OCI-LY3 (cell line): ENCODE results near the gene CLEC20A.
A peak's percentile ranks its signal among the peaks of the same experiment; 100 is the strongest.

Source experiments
- H2AFZ ChIP-seq: fragments of 200-600, 300-600 bp; shearing (Covaris generic); 2 replicates; pipeline ENCODE4 v1.6.0; 2014; ENCODE audit warnings: antibody characterized with exemption, low read depth, low read length
- H3K27ac ChIP-seq: fragments of 200-600, 300-600 bp; sonication (generic); 2 replicates; pipeline ENCODE4 v1.5.1; 2014; ENCODE audit warnings: mild to moderate bottlenecking, low read length, moderate library complexity, mixed read lengths
- H3K27me3 ChIP-seq: fragments of 200-600, 300-600 bp; sonication (generic); 2 replicates; pipeline ENCODE4 v1.6.1; 2014; ENCODE audit warnings: low read depth, low read length, mixed read lengths
- H3K36me3 ChIP-seq: fragments of 200-600, 300-600 bp; sonication (generic); replicated peaks from 2 replicates; pipeline ENCODE3; 2014; ENCODE audit warnings: low read depth, low read length, mixed read lengths
- H3K4me1 ChIP-seq: fragments of 300-600, 200-600 bp; sonication (generic); 2 replicates; pipeline ENCODE4 v1.6.1; 2014; ENCODE audit warnings: low read length, mixed read lengths
- H3K4me2 ChIP-seq: fragments of 200-600, 300-600 bp; sonication (generic); 2 replicates; pipeline ENCODE4 v1.6.1; 2014; ENCODE audit warnings: low read length, mixed read lengths
- H3K4me3 ChIP-seq: fragments of 300-600, 200-600 bp; sonication (generic); 2 replicates; pipeline ENCODE4 v1.5.1; 2014; ENCODE audit warnings: antibody characterized with exemption, mild to moderate bottlenecking, low read length, moderate library complexity
- H3K79me2 ChIP-seq: fragments of 300-600, 200-600 bp; shearing (Covaris generic); 2 replicates; pipeline ENCODE4 v1.6.1; 2014; ENCODE audit warnings: mild to moderate bottlenecking, low read length, mixed read lengths
- H3K9ac ChIP-seq: fragments of 300-600, 200-600 bp; shearing (Covaris generic); 2 replicates; pipeline ENCODE4 v1.6.0; 2014; ENCODE audit warnings: mild to moderate bottlenecking, low read length, moderate library complexity
- H3K9me3 ChIP-seq: fragments of 200-600, 300-600 bp; shearing (Covaris generic); 2 replicates; pipeline ENCODE4 v1.6.1; 2014; ENCODE audit warnings: low read length, mixed read lengths; ENCODE audit not compliant: insufficient read depth
- H4K20me1 ChIP-seq: fragments of 200-600, 300-600 bp; sonication (generic); 2 replicates; pipeline ENCODE4 v1.6.1; 2016; ENCODE audit warnings: low read length, mixed read lengths; ENCODE audit not compliant: insufficient read depth
- EZH2phosphoT487 ChIP-seq: fragments of 200-600 bp; shearing (Covaris generic); IDR thresholded peaks from 2 replicates; pipeline ENCODE4 v1.6.1; 2018; ENCODE audit warnings: antibody characterized with exemption, mixed run types, low read depth
- TF ChIP-seq, protein P1 (sequence below): fragments of 200-600, 300-600 bp; sonication (generic); IDR thresholded peaks from 2 replicates; pipeline ENCODE4 v1.5.1; 2014; ENCODE audit warnings: antibody characterized with exemption, low read length, low read depth

The CLEC20A gene

DNA sequence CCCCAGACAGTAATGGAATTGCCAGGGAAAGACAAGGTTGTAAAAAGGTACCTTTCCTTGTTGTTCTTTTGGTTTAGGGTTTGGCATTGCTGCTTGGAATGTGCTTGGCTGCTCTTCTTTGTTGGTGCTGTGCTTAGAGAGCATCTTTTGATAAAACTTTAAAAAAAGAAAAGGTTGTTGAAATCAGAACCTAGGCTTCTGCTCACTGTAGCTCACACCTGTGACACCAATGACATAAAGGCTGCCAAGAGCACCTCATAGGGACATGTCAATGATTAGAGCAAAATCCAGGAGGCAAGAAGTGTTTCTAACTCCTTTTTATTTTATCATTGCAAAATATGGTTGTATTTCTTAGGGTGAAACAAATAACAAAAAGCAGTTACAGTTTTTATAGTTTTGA lies 28.9 kb downstream of the CLEC20A start:
- H3K4me2 ChIP-seq = no peak overlapping the region
- no peaks in the 10 kb centered on the region for H3K79me2 ChIP-seq
- no peak overlapping the region for H3K27ac ChIP-seq
- H2AFZ ChIP-seq = no peak overlapping the region
- H3K36me3 ChIP-seq = peaks cover 5% of the 10 kb centered on the region
- TF ChIP-seq EZH2phosphoT487 = no peak
- TF ChIP-seq, protein P1, sequence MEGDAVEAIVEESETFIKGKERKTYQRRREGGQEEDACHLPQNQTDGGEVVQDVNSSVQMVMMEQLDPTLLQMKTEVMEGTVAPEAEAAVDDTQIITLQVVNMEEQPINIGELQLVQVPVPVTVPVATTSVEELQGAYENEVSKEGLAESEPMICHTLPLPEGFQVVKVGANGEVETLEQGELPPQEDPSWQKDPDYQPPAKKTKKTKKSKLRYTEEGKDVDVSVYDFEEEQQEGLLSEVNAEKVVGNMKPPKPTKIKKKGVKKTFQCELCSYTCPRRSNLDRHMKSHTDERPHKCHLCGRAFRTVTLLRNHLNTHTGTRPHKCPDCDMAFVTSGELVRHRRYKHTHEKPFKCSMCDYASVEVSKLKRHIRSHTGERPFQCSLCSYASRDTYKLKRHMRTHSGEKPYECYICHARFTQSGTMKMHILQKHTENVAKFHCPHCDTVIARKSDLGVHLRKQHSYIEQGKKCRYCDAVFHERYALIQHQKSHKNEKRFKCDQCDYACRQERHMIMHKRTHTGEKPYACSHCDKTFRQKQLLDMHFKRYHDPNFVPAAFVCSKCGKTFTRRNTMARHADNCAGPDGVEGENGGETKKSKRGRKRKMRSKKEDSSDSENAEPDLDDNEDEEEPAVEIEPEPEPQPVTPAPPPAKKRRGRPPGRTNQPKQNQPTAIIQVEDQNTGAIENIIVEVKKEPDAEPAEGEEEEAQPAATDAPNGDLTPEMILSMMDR = no peak
- no peak overlapping the region for H3K4me3 ChIP-seq
- peaks cover 54% of the 10 kb centered on the region for H3K4me1 ChIP-seq
- no peaks in the 10 kb centered on the region for H4K20me1 ChIP-seq
- no peak overlapping the region for H3K9ac ChIP-seq
- no peaks in the 10 kb centered on the region for H3K9me3 ChIP-seq
- H3K27me3 ChIP-seq = no peaks in the 10 kb centered on the region

DNA sequence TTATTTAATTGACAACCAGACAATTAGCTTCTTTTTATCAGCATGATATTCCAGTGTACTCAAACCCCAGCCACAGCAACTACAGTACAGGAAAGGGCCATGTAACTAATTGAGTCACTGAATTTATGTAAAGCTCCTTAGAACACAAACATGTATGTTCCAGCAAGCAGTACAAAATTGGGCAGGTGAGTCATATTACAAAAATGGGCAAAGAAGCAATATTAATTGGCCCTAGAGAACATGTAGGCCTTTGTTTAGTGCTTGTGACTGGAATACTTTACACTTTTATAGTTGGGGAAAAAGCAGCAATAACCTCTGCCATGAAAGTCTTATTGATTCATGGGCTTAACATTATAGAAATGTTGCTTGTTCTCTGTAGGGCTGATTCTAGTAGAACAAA lies 31.8 kb downstream of the CLEC20A start:
- H3K27ac ChIP-seq = no peak overlapping the region
- H3K9ac ChIP-seq = no peak overlapping the region
- no peak overlapping the region for H2AFZ ChIP-seq
- peaks cover 5% of the 10 kb centered on the region for H3K36me3 ChIP-seq
- H4K20me1 ChIP-seq = no peaks in the 10 kb centered on the region
- peaks cover 30% of the 10 kb centered on the region for H3K4me1 ChIP-seq
- no peaks in the 10 kb centered on the region for H3K79me2 ChIP-seq
- no peak overlapping the region for H3K4me2 ChIP-seq
- H3K27me3 ChIP-seq = no peaks in the 10 kb centered on the region
- TF ChIP-seq EZH2phosphoT487 = no peak
- TF ChIP-seq, protein P1 = no peak
- H3K4me3 ChIP-seq = no peak overlapping the region
- no peaks in the 10 kb centered on the region for H3K9me3 ChIP-seq

DNA sequence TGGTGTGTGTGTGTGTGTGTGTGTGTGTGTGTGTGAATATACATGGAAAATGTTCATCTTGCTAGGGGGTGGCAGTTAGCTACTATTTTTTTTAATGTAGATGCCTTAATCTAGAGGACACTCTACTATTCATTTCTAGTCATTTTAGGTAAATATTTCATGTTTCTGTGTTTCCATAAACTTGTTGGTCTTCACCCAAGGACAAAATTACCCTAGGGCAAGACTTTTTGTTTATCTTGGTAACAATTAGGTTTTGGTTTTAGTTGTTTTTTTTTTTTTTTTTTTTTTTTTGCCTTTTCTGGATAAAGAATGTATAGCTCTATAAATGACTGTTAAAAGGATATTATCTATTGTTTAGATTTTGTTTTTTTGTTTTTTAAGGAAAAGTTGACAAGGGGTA lies 32.2 kb downstream of the CLEC20A start:
- H3K4me3 ChIP-seq = peak overlapping the region; percentile 11; the same call in 1 of the 2 replicates
- TF ChIP-seq, protein P1 = no peak
- TF ChIP-seq EZH2phosphoT487 = no peak
- H3K36me3 ChIP-seq = peaks cover 5% of the 10 kb centered on the region
- H3K27ac ChIP-seq = 0 out of 2 replicates have a peak overlapping the region, but pooled peaks have one; percentile 8
- no peaks in the 10 kb centered on the region for H3K79me2 ChIP-seq
- H4K20me1 ChIP-seq = no peaks in the 10 kb centered on the region
- peak overlapping the region; percentile 38 for H3K4me2 ChIP-seq
- H3K9ac ChIP-seq = no peak overlapping the region
- peaks cover 29% of the 10 kb centered on the region for H3K4me1 ChIP-seq
- no peak overlapping the region for H2AFZ ChIP-seq
- no peaks in the 10 kb centered on the region for H3K27me3 ChIP-seq
- H3K9me3 ChIP-seq = no peaks in the 10 kb centered on the region

DNA sequence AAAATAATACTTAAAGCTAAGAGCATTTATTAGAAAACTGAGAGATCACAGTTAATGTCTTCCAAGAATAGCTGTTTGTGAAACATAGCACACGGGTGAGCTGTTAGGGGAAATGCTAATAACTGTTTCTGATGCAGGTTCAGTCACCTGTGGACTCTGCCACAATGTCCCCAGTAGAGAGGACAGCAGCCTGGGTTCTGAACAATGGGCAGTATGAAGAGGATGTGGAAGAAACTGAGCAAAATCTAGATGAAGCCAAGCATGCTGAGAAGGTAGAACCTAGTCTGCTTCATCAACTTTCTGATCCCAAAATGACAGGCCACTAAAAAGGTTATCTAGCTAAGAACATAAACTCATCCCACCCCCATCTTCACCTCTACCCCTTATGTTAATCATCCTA lies 32.6 kb downstream of the CLEC20A start:
- H3K27me3 ChIP-seq = no peaks in the 10 kb centered on the region
- H3K9me3 ChIP-seq = no peaks in the 10 kb centered on the region
- H3K9ac ChIP-seq = no peak overlapping the region
- H2AFZ ChIP-seq = no peak overlapping the region
- H3K79me2 ChIP-seq = no peaks in the 10 kb centered on the region
- TF ChIP-seq, protein P1 = no peak
- no peak for TF ChIP-seq EZH2phosphoT487
- no peaks in the 10 kb centered on the region for H4K20me1 ChIP-seq
- peak overlapping the region; percentile 38 for H3K4me2 ChIP-seq
- H3K27ac ChIP-seq = 0 out of 2 replicates have a peak overlapping the region, but pooled peaks have one; percentile 8
- H3K36me3 ChIP-seq = peaks cover 5% of the 10 kb centered on the region
- peaks cover 29% of the 10 kb centered on the region for H3K4me1 ChIP-seq
- peak overlapping the region; percentile 11; the same call in 1 of the 2 replicates for H3K4me3 ChIP-seq
